Middle frontal gyrus (tissue), 1 donor: ENCODE measurements around the gene NFX1.

Experiments used
- DNase-seq: peaks from one replicate; pipeline ENCODE4 v3.0.0-alpha.2; 2015; ENCODE audit warnings: low spot score; ENCODE audit errors: extremely low spot score

NFX1 gene

GRCh38 chr9:33290247-33291030, at the start of gene NFX1:
NFX1 (plus strand) TSS chr9:33290516; CDS start chr9:33290573, 57 bp downstream.
- peak; percentile 97 for DNase-seq

- DNase-seq: no peak
These were observed 49.0 kb upstream of the NFX1 start for GRCh38 chr9:33241298-33241697.

- no peak for DNase-seq
These were observed 47.6 kb upstream of the NFX1 start for GRCh38 chr9:33242609-33243134.

- no peak for DNase-seq
These were observed 46.1 kb upstream of the NFX1 start for GRCh38 chr9:33244137-33244784.

DNA sequence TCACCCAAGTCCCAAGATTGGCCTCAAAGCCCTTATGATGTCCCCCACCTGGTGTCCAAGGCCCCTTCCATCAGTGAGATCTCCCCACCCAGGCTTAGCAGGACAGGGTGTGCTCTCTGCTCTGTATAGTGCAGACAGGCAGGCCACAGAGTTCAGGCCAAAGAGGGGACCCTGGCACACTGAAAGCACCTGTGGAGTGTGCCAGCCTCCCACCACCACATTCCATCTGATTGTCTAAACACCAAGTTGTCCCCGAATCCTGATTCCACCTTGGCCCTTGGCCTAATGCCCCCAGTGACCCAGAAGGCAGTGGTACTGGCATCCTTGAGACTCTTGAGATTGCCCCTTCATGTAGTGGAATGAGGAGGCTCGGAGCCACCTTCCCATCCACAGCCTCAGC, 45.0 kb upstream of the NFX1 start:
- DNase-seq: no peak

- DNase-seq: no peak
These were observed 44.0 kb upstream of the NFX1 start for GRCh38 chr9:33246269-33246860.

DNA sequence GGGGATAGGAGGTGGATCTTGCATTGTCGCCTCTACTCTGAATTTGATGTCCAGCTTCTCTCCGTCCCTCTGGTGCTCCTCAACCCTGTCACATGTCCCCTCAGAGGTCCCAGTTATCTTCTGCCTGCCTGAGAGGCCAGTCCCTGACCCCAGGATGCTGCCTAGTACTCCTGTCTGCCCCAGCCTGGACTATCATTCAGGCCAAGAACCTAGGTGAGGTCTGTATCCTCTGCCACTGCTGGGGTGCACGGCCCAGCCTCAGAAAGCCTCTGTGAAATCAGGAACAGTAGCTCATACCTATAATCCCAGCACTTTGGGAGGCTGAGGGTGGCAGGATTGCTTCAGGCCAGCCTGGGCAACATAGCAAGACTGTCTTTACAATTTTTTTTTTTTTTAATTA, 41.7 kb upstream of the NFX1 start:
- no peak for DNase-seq

- DNase-seq: no peak
These were observed 41.1 kb upstream of the NFX1 start for GRCh38 chr9:33249087-33249658.

- DNase-seq: no peak
These were observed 40.3 kb upstream of the NFX1 start for GRCh38 chr9:33249983-33250382.

GRCh38 chr9:33250458-33250995, 39.8 kb upstream of the NFX1 start:
- no peak for DNase-seq

DNA sequence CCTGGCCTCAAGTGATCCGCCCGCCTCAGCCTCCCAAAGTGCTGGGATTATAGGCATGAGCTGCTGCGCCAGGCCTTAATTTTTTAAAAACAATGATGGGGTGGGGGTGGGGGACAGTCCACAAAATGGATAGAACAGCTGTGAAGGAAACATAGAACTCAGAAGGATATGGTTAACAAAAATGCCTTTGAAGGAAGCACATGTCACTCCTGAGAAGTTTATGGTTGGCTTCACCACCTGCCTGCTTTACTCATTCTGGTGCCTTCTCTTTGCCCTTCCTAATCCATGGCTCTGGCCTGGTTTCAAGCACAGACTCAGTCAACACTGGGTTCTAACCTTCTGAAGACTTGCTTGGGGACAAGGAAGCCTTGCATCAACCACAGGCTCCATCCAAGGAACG, 36.1 kb upstream of the NFX1 start:
- no peak for DNase-seq

- no peak for DNase-seq
These were observed 35.3 kb upstream of the NFX1 start for GRCh38 chr9:33255014-33255413.

GRCh38 chr9:33255471-33255870, 34.8 kb upstream of the NFX1 start:
- no peak for DNase-seq

DNA sequence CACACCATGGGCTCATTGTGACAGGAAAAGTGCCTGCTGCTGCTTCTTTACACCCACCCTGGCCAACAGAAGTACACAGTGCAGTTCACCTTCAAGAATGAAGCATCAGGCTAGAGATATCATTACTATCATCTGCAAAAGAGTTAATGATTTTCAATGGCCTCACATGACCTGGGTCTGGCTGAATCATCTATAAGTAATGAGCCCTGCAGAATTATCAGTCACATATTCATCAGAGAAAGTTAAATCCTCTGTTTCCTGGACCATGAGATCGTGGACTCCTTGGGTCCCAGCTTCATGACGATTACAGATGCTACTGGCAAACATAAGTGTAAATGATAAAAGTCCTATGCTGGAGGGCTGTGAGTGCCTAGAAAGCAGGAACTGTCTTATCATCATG, 34.1 kb upstream of the NFX1 start:
- DNase-seq: no peak

- DNase-seq: no peak
These were observed 33.0 kb upstream of the NFX1 start for GRCh38 chr9:33257276-33257675.

DNA sequence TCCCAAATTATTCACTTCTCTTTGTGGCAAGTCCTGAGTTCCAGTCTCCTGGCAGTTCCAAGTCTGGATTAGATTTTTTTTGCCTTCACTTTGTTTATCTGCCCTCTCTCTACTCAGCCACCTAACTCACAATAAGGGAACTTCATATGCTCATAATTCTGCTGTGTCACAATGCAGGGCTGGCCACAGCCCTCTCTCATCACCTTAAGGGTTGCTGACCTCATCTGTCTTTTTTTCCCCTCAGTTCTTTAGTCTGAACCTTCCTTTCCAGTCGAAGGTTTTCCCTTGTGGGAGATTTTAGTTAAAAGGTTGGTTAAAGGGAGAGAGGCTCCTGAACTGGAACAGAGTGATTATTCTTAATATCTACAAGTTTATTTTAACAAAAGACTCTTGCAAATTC, 29.9 kb upstream of the NFX1 start:
- no peak for DNase-seq

GRCh38 chr9:33263131-33264002, 26.9 kb upstream of the NFX1 start:
- no peak for DNase-seq

DNA sequence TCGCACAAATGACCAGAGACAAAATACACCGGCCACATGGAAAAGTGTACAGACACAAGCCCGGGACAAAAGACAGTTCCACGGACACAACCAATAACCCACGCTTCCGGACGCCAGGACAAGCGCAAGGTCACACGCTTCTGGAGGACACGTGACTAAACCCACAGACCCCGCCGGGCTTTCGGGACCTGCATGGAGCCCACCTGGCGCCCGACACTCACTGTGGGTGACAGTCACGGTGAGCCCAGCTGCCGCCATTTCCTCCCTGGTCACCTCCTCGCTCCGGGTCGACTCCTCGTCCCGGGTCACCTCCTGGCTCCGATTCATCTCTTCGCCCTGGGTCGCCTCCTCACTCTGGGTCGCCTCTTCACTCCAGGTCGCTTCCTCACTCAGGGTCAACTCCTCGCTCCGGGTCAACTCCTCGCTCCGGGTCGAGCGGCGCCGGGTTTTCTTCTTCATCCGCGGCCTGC, 26.3 kb upstream of the NFX1 start:
- no peak for DNase-seq

DNA sequence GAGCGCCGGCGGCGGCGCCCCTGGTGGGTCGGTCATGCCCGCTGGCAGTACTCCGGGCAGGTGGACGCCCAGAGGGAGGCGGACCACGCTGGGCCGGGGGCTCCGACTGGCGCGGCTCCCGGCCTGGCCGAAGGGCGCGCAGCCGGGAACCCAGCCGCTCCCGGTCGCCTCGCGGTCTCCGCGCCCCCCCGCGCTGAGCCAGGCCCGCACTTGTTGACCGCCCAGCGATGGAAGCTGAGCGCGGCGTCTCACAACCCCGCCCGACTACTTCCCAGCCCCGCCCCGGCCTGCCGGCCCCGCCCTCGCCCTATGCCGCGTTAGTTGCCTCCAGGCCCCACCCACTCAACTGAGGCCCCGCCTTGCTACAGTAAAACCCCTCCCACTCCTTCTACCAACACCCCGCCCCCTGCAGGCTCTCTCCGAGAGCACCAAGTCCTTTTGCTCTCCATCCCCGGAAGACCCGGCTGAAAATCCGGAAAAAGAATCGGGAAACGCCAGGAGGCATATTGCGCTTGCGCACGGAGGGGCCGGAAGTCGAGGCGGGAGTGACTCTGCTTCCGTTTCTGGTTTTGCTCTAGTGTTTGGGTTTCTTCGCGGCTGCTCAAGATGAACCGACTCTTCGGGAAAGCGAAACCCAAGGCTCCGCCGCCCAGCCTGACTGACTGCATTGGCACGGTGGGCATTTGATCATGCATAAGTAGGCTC, 25.7 kb upstream of the NFX1 start, which contains the start of the genes BAG1 and CHMP5:
BAG1 (minus strand) TSS at position 236 of the 705 bp plus-strand sequence.
CHMP5 (plus strand) TSS at position 577 of the 705 bp plus-strand sequence; CDS start at position 607, 30 bp downstream.
- peak; percentile 96 for DNase-seq
